Activated CD8-positive, alpha-beta memory T cell treated with anti-CD3 and anti-CD28 coated beads for 1 hour (primary cell): ENCODE data around the gene KSR1.
"Not testable (repeated sequence)": the region's sequence is repeated elsewhere in the genome, so short reads cannot be mapped to it uniquely, and the experiment has no call there.

Experiments
- DNase-seq, 2 donors: peaks; one replicate each; pipeline ENCODE4 v3.0.0-alpha.2; 2020; ENCODE audit warnings: low read depth in 1 of 2; ENCODE audit errors: extremely low read depth in 1 of 2

KSR1 gene

DNA sequence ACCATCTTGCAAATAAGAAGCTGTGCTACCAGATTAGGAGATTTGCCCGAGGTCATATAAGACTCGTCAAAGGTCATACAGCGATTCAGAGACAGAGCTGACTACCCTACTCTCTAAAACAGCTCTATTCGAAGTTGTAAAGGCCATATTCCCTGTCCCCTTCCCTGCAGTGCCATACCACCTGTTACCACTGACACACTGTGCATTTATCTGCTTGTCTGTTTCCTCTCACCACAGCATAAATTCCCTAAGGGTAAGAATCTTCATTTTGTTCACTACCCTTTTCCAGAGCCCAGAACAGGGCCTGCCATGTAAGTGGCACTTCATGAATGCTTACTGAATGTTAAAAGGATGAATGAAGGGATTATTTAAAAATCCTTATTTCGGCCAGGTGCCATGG is 3.4 kb upstream of the KSR1 start:
- DNase-seq, result no peak

- DNase-seq, result no peak
These were observed 2.8 kb upstream of the KSR1 start for GRCh38 chr17:27453471-27453870.

GRCh38 chr17:27454089-27454488 is 2.2 kb upstream of the KSR1 start:
- DNase-seq, result no peak

DNA sequence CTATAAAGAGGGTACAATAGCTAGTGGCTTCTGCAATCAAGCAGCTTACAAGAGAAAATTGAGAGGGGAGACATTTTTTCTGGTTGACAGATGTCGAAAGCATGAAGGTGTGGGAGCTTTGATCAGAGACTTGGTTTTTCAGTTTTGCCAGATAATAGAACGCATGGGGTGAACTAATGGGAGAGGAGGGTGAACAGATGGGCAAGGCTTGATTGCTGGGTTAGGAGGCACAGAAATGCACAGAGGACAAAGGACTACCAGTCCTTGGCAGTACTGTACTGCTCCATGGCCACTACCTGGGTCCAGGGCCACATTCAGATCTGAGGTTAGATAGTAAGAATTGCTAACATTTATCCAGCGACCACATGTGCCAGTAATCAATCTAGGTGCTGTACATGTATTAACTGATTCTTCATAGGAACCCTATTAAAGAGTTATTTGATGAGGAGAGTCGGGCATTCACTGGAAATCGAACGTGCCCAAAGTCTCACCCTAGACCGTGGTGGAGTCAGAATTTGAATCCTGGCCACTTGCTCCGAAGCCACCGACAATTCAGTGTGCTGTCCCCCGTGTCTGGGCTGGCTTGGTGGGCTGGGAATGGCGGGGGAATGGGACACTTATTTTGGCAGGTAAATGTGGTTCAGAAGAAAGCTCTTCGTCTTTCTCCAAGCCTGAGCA is 873 bp upstream of the KSR1 start:
- no peak for DNase-seq

DNA sequence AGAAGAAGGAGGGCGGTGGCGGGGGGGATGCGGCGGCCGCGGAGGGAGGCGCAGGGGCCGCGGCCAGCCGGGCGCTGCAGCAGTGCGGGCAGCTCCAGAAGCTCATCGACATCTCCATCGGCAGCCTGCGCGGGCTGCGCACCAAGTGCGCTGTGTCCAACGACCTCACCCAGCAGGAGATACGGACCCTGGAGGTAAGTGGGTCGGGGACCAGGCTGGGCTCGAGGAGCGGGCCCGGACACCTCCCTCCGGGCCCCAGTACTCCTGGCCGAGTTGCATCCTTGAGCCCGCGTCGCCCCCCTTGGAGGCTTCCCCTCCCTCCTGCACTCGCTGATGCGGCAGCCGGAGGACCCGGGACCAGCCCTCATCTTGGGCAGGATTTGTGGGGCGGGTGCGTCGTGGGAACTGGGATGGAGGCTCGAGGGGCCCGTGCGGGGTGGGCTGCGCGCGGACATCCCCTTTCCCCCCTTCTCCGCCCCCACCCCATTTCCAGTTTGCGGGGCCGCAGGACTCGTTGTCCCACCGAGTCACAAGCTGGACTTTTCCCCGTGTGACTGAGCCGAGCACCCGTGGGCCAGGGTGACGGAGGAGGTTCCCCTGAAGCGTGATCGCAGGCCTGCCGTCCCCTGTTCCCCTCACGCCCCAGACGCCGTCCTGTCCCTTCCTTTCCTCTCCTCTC is 572 bp downstream of the KSR1 start:
- DNase-seq, result no peak

DNA sequence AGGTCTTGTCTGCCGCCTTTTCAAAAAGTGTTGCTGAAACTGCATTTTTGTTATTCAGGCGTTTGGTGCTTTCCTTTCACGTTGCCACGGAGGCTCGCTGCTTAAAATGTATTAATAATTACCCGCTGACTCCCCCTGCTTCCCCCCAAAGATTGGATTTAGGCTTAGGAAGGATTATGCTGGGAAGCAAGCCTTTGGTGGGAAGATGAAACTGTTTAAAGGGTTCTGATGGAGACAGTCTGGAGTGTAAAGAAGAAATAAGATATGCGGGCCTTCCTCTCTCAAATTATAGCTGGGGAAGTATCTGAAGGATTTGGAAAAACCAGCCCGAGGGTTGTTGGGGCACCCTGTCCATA is 1.1 kb downstream of the KSR1 start:
- no peak for DNase-seq

GRCh38 chr17:27457731-27458523 is 1.7 kb downstream of the KSR1 start:
- no peak for DNase-seq

DNA sequence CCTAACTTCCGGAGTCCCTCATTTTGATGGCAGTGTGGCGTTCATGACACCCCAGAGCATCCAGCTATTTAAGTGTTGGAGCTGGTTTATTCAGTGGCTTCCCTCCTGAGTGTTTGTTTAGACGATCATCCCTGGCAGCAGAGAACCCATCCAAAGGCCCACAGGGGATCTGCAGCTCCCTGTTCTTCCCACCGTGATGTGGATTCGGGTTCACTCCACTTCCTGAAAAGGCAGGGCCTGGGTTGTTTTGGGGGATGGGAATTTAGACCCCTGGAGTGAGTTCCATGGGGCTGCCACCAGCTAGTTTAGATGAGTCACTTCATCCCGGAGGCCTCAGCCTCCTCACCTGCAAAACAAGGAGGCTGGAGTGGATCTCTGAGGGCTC is 2.3 kb downstream of the KSR1 start:
- DNase-seq, result no peak

DNA sequence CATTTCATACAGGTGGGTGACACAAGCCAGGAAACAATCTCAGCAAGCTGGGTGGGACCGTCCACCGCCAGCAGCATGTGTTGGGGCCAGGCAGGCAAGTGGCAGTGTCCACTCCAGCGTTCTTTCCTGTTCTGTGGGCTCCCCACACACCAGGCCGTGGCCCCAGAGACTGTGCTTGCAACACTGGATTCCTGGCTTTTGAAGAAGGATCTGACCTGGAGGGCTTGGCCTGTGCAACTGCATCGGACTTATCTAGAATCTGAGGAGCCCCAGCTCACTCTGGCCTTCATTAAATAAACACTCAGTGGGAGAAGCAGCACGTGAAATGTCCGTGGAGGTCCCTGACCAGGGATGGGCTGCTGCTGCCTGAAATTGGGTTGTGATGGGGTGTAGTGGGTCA is 3.2 kb downstream of the KSR1 start:
- no peak for DNase-seq

GRCh38 chr17:27460196-27460725 is 4.0 kb downstream of the KSR1 start:
- DNase-seq, result no peak

DNA sequence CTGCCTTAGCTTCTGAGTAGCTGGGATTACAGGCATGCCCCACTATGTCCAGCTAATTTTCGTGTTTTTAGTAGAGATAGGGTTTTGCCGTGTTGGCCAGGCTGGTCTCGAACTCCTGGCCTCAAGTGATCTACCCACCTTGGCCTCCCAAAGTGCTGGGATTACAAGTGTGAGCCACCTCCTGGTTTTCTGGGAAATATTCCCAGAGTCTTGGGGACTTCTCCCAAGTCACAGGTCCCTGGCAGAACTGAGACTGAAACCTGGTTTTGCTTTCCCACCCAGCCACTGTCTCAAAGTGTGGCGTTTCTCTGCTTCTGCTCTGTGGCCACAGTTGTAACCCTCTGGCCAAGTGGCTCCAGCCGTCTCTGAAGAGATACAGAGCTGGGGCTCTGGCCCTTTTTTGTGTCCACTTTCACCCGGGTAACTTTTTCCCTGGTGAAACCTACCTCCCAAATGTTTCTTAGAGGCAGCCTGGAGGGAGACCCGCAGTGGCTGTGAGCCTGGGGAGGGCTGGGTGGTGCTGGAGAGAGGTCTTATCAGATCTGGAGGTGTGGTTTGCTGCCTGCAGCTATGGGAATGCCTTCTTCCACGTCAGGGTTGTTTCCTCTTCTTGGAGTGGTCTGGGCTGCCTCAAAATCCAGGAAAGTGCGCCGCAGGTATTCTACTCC is 5.1 kb downstream of the KSR1 start:
- no peak for DNase-seq

- DNase-seq, result no peak
These were observed 5.9 kb downstream of the KSR1 start for GRCh38 chr17:27462149-27462548.

GRCh38 chr17:27462714-27463113 is 6.5 kb downstream of the KSR1 start:
- no peak for DNase-seq

- DNase-seq, result no peak
These were observed 7.0 kb downstream of the KSR1 start for GRCh38 chr17:27463235-27463677.

DNA sequence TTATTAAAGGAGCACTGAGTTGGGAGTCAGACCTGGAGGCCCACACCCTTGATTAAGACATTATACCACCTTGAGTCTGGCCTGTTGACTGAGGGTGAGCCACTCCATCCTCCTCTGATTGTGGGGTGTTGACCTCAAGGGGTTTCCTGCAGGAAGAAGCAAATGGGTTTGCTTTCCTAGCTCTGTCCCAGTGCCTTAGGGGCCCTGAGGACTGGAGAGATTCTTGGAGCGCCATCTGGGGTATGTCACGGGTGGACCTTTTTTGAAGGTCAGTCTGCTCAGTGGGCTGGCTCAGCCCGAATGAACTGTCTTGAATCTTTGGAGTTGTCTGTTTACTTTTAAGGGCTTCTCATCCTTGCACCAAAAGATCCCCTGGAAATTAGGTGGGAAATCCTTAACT is 7.8 kb downstream of the KSR1 start:
- not testable (repeated sequence) for DNase-seq

DNA sequence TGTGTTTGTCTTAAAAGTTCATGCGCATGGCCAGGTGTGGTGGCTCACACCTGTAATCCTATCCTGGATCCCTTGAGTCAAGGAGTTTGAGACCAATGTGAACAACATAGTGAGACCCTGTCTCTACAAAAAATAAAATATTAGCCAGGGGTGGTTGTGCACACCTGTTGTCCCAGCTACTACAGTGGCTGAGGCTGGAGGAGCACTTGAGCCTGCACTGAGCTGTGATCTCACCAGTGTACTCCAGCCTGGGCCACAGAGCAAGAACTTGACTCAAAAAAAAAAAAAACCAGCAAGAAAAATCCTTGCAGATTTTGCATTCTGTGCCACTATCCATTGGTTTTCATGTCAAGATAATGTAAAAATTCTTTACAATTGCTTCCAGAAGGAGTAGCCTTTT is 8.2 kb downstream of the KSR1 start:
- DNase-seq, result no peak

- not testable (repeated sequence) for DNase-seq
These were observed 9.6 kb downstream of the KSR1 start for GRCh38 chr17:27465875-27466274.

DNA sequence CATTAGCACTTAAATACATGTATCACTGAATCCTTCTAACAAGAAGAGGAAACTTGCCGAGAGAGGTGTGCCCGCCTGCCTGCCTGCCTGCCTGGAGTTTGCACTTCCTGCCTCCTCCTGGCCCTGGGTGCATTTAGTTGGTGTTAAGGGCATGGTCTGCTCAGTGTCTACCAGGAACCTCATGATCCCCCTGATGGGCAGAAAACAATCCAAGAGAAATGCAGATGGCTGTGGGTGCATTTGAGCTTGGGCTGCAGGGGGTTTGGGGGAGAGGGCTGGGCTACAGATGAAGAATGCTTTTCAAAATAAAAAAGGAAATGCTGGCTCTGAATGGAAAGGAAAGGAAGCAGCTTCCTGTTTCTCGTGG is 10.1 kb downstream of the KSR1 start:
- no peak for DNase-seq

- DNase-seq, result peak in 1 of 2 donors; percentile 25
These were observed 10.6 kb downstream of the KSR1 start for GRCh38 chr17:27466743-27467375.

DNA sequence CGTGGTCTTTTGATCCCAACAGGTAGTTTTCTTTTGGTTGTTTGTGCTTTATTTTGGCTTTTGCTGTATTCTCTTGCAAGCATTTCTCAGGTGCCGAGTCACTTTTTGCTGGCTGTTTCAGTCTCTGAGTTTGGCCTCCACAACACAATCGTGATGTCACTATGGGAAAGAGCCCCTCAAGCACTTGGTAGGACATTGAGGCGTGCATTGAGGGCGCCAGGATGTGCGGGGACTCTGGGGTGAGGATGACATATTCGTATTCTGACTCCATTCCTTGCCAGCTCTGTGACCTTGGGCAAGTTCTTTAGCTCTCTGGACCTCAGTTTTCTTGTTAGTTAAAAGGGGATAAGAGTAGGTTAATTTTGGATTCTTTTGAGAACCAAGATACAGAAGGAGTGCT is 13.0 kb downstream of the KSR1 start:
- DNase-seq, result no peak
